Activated CD4-positive, alpha-beta T cell treated with anti-CD3 and anti-CD28 coated beads for 36 hours (primary cell): Measurements from ENCODE around the gene PDLIM3. TPM values are rescaled to one million over a fixed set of nuclear protein-coding genes. Genes with fewer than 3 reads are reported as not detected.
A peak's percentile ranks its signal among the peaks of the same experiment; 100 is the strongest.

Source experiments
- ATAC-seq: fragments of 200-7000 bp; cut with Tn5 transposase; one replicate; pipeline ENCODE4 v1.10.0; 2021; ENCODE audit warnings: mild to moderate bottlenecking, moderate library complexity
- CTCF ChIA-PET: fragments of 350-600 bp; sonication (Branson Sonifier 250); formaldehyde crosslinking; loops from one replicate; lab custom pipeline; 2021; ENCODE audit warnings: antibody characterized with exemption; lab: Charles Lee
- POLR2A ChIA-PET: fragments of 350-600 bp; sonication (Branson Sonifier 250); formaldehyde crosslinking; loops from one replicate; lab custom pipeline; 2021; ENCODE audit warnings: antibody characterized with exemption, inconsistent platforms; lab: Charles Lee
- DNase-seq: peaks from one replicate; pipeline ENCODE4 v3.0.0-alpha.2; 2020
- H3K27ac Mint-ChIP-seq: one replicate; pipeline ENCODE4 v1.8.0; 2021; ENCODE audit warnings: mixed read lengths
- H3K27me3 Mint-ChIP-seq: one replicate; pipeline ENCODE4 v1.8.0; 2021; ENCODE audit warnings: mixed read lengths
- H3K36me3 Mint-ChIP-seq: one replicate; pipeline ENCODE4 v1.8.0; 2021; ENCODE audit warnings: low read depth, mixed read lengths
- H3K4me1 Mint-ChIP-seq: one replicate; pipeline ENCODE4 v1.8.0; 2021; ENCODE audit warnings: mixed read lengths
- H3K4me3 Mint-ChIP-seq: one replicate; pipeline ENCODE4 v1.8.0; 2021; ENCODE audit warnings: mild to moderate bottlenecking, moderate library complexity, mixed read lengths
- H3K9me3 Mint-ChIP-seq: one replicate; pipeline ENCODE4 v1.8.0; 2021; ENCODE audit warnings: low read depth, mixed read lengths
- intact Hi-C, 2 experiments: fragments of 100-400 bp; cut with DNase I in 1 of 2; cut with micrococcal nuclease in 1 of 2; formaldehyde crosslinking; loops; one replicate each; pipeline versions ENCODE4 v1.14.2 to v1.15.1; 2022 to 2024; cut with DNase I, micrococcal nuclease
- total RNA-seq, 2 experiments: library from RNA; stranded (reverse); gene quantifications; one replicate each; pipeline ENCODE4 v1.2.3, GENCODE V29; 2021

PDLIM3 gene
- total RNA-seq, 2 experiments from 2014 or later = not detected

GRCh38 chr4:185550933-185551332 is 15.6 kb upstream of the PDLIM3 start:
- H3K36me3 Mint-ChIP-seq = no peaks in the 10 kb centered on the region
- CTCF ChIA-PET = interaction anchor here (0.6 kb wide), 1 partner anchor 29 kb away, joined by 4 read pairs; no protein-coding TSS in a partner anchor
- POLR2A ChIA-PET = no interaction called here
- no peaks in the 10 kb centered on the region for H3K9me3 Mint-ChIP-seq
- H3K4me1 Mint-ChIP-seq = no peaks in the 10 kb centered on the region
- H3K27me3 Mint-ChIP-seq = peaks cover 8% of the 10 kb centered on the region
- DNase-seq (no peak), ATAC-seq (no peak)
- no peak overlapping the region for H3K4me3 Mint-ChIP-seq
- no peak overlapping the region for H3K27ac Mint-ChIP-seq
- intact Hi-C loops = no loop called here

GRCh38 chr4:185549095-185549639 is 13.9 kb upstream of the PDLIM3 start:
- intact Hi-C loops = no loop called here
- ATAC-seq (no peak), DNase-seq (no peak)
- Mint-ChIP-seq H3K36me3 (no peaks in the 10 kb centered on the region), H3K27ac (no peak overlapping the region), H3K27me3 (peaks cover 3% of the 10 kb centered on the region), H3K4me3 (no peak overlapping the region), H3K9me3 (no peaks in the 10 kb centered on the region), H3K4me1 (no peaks in the 10 kb centered on the region)
- POLR2A ChIA-PET = no interaction called here
- CTCF ChIA-PET = interaction anchor here (0.5 kb wide), 1 partner anchor 154 kb away, joined by 3 read pairs; the partner anchor contains the start of gene LRP2BP

GRCh38 chr4:185548587-185548986 is 13.3 kb upstream of the PDLIM3 start:
- ATAC-seq = no peak
- H3K4me3 Mint-ChIP-seq = no peak overlapping the region
- intact Hi-C loops = no loop called here
- H3K9me3 Mint-ChIP-seq = no peaks in the 10 kb centered on the region
- H3K27me3 Mint-ChIP-seq = peaks cover 3% of the 10 kb centered on the region
- CTCF ChIA-PET = no interaction called here
- H3K4me1 Mint-ChIP-seq = no peaks in the 10 kb centered on the region
- no peaks in the 10 kb centered on the region for H3K36me3 Mint-ChIP-seq
- H3K27ac Mint-ChIP-seq = no peak overlapping the region
- POLR2A ChIA-PET = no interaction called here
- DNase-seq = no peak

- ATAC-seq = no peak
- no peak for DNase-seq
- no peaks in the 10 kb centered on the region for H3K4me1 Mint-ChIP-seq
- H3K36me3 Mint-ChIP-seq = no peaks in the 10 kb centered on the region
- H3K27me3 Mint-ChIP-seq = peaks cover 11% of the 10 kb centered on the region
- intact Hi-C loops = no loop called here
- no peak overlapping the region for H3K4me3 Mint-ChIP-seq
- ChIA-PET POLR2A (no interaction called here), CTCF (no interaction called here)
- H3K9me3 Mint-ChIP-seq = no peaks in the 10 kb centered on the region
- H3K27ac Mint-ChIP-seq = no peak overlapping the region
Measured at GRCh38 chr4:185546335-185546734, 11.0 kb upstream of the PDLIM3 start.

GRCh38 chr4:185542626-185543315 is 7.5 kb upstream of the PDLIM3 start:
- Mint-ChIP-seq H3K4me1 (no peaks in the 10 kb centered on the region), H3K36me3 (no peaks in the 10 kb centered on the region), H3K9me3 (no peaks in the 10 kb centered on the region), H3K4me3 (no peak overlapping the region), H3K27me3 (peaks cover 10% of the 10 kb centered on the region), H3K27ac (no peak overlapping the region)
- ATAC-seq (no peak), DNase-seq (no peak)
- ChIA-PET CTCF (no interaction called here), POLR2A (no interaction called here)
- intact Hi-C loops = no loop called here

- Mint-ChIP-seq H3K27me3 (peaks cover 16% of the 10 kb centered on the region), H3K36me3 (no peaks in the 10 kb centered on the region), H3K4me1 (no peaks in the 10 kb centered on the region), H3K27ac (no peak overlapping the region), H3K4me3 (no peak overlapping the region), H3K9me3 (no peaks in the 10 kb centered on the region)
- ATAC-seq (no peak), DNase-seq (no peak)
- intact Hi-C loops = no loop called here
- ChIA-PET POLR2A (no interaction called here), CTCF (interaction anchor here (1.1 kb wide), 1 partner anchor 56 kb away, joined by 3 read pairs; no protein-coding TSS in a partner anchor)
Measured at GRCh38 chr4:185541251-185541727, 6.0 kb upstream of the PDLIM3 start.

- intact Hi-C loops = no loop called here
- H3K4me3 Mint-ChIP-seq = no peak overlapping the region
- ATAC-seq = no peak
- peaks cover 20% of the 10 kb centered on the region for H3K27me3 Mint-ChIP-seq
- no peak for DNase-seq
- POLR2A ChIA-PET = no interaction called here
- H3K27ac Mint-ChIP-seq = no peak overlapping the region
- H3K9me3 Mint-ChIP-seq = no peaks in the 10 kb centered on the region
- CTCF ChIA-PET = interaction anchor here (1.1 kb wide), 1 partner anchor 57 kb away, joined by 3 read pairs; no protein-coding TSS in a partner anchor
- no peaks in the 10 kb centered on the region for H3K36me3 Mint-ChIP-seq
- no peaks in the 10 kb centered on the region for H3K4me1 Mint-ChIP-seq
Measured at GRCh38 chr4:185540487-185541120, 5.3 kb upstream of the PDLIM3 start.

- ChIA-PET POLR2A (no interaction called here), CTCF (no interaction called here)
- ATAC-seq = no peak
- intact Hi-C loops = no loop called here
- DNase-seq = no peak
- H3K9me3 Mint-ChIP-seq = no peaks in the 10 kb centered on the region
- no peaks in the 10 kb centered on the region for H3K4me1 Mint-ChIP-seq
- no peaks in the 10 kb centered on the region for H3K36me3 Mint-ChIP-seq
- no peak overlapping the region for H3K4me3 Mint-ChIP-seq
- peaks cover 21% of the 10 kb centered on the region for H3K27me3 Mint-ChIP-seq
- H3K27ac Mint-ChIP-seq = no peak overlapping the region
Measured at GRCh38 chr4:185540040-185540439, 4.7 kb upstream of the PDLIM3 start.

- DNase-seq (no peak), ATAC-seq (no peak)
- no peak overlapping the region for H3K27ac Mint-ChIP-seq
- no peak overlapping the region for H3K4me3 Mint-ChIP-seq
- POLR2A ChIA-PET = no interaction called here
- intact Hi-C loops = no loop called here
- peaks cover 26% of the 10 kb centered on the region for H3K27me3 Mint-ChIP-seq
- CTCF ChIA-PET = no interaction called here
- no peaks in the 10 kb centered on the region for H3K9me3 Mint-ChIP-seq
- H3K36me3 Mint-ChIP-seq = no peaks in the 10 kb centered on the region
- H3K4me1 Mint-ChIP-seq = peaks cover 3% of the 10 kb centered on the region
Measured at GRCh38 chr4:185538806-185539205, 3.5 kb upstream of the PDLIM3 start.

- H3K27me3 Mint-ChIP-seq = peaks cover 29% of the 10 kb centered on the region
- H3K9me3 Mint-ChIP-seq = no peaks in the 10 kb centered on the region
- intact Hi-C loops = no loop called here
- H3K4me1 Mint-ChIP-seq = peaks cover 3% of the 10 kb centered on the region
- CTCF ChIA-PET = interaction anchor here (0.6 kb wide), 1 partner anchor 332 kb away, joined by 3 read pairs; no protein-coding TSS in a partner anchor
- POLR2A ChIA-PET = no interaction called here
- ATAC-seq (no peak), DNase-seq (no peak)
- no peak overlapping the region for H3K4me3 Mint-ChIP-seq
- no peak overlapping the region for H3K27ac Mint-ChIP-seq
- no peaks in the 10 kb centered on the region for H3K36me3 Mint-ChIP-seq
Measured at GRCh38 chr4:185536411-185536709, 1.1 kb upstream of the PDLIM3 start.

- peak overlapping the region; percentile 7 for H3K4me3 Mint-ChIP-seq
- ATAC-seq (no peak), DNase-seq (no peak)
- intact Hi-C loops = loop anchor here in 1 of 2 experiments (2.0 kb wide), 1 partner anchor 61 kb away; no protein-coding TSS in a partner anchor
- H3K27me3 Mint-ChIP-seq = peaks cover 27% of the 10 kb centered on the region
- POLR2A ChIA-PET = no interaction called here
- H3K9me3 Mint-ChIP-seq = no peaks in the 10 kb centered on the region
- no peak overlapping the region for H3K27ac Mint-ChIP-seq
- peaks cover 3% of the 10 kb centered on the region for H3K4me1 Mint-ChIP-seq
- CTCF ChIA-PET = interaction anchor here (0.6 kb wide), 1 partner anchor 333 kb away, joined by 3 read pairs; no protein-coding TSS in a partner anchor
- H3K36me3 Mint-ChIP-seq = no peaks in the 10 kb centered on the region
Measured at GRCh38 chr4:185535612-185536410, 504 bp upstream of the PDLIM3 start.
